Esophagus muscularis mucosa (tissue), 3 donors: ENCODE results near the gene PRKCE.

Experiments
- CTCF ChIP-seq, 3 experiments: fragments of 200-600 bp in 2 of 3; fragments of 450-650 bp in 1 of 3; sonication (generic) in 2 of 3; IDR thresholded peaks; one replicate each; pipeline ENCODE4 v1.5.1; 2017 to 2019; ENCODE audit warnings: antibody characterized with exemption in 3 of 3, mild to moderate bottlenecking in 2 of 3, moderate library complexity in 1 of 3
- POLR2A ChIP-seq: fragments of 450-650 bp; IDR thresholded peaks from one replicate; pipeline ENCODE4 v1.6.1; 2017; ENCODE audit warnings: antibody characterized with exemption, moderate library complexity, mild to moderate bottlenecking, low read depth

- no peak for TF ChIP-seq CTCF (IDR thresholded peaks at IDR 0.05)
- TF ChIP-seq POLR2A: no peak
Measured at GRCh38 chr2:46170026-46170425, 518.6 kb downstream of the PRKCE start.
